ENCODE measurements around the gene OR10G7. TPM values are rescaled to one million over a fixed set of nuclear protein-coding genes. Genes with fewer than 3 reads are reported as not detected.

The OR10G7 gene, protein sequence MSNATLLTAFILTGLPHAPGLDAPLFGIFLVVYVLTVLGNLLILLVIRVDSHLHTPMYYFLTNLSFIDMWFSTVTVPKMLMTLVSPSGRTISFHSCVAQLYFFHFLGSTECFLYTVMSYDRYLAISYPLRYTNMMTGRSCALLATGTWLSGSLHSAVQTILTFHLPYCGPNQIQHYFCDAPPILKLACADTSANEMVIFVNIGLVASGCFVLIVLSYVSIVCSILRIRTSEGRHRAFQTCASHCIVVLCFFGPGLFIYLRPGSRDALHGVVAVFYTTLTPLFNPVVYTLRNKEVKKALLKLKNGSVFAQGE
- not detected for total RNA-seq

DNA sequence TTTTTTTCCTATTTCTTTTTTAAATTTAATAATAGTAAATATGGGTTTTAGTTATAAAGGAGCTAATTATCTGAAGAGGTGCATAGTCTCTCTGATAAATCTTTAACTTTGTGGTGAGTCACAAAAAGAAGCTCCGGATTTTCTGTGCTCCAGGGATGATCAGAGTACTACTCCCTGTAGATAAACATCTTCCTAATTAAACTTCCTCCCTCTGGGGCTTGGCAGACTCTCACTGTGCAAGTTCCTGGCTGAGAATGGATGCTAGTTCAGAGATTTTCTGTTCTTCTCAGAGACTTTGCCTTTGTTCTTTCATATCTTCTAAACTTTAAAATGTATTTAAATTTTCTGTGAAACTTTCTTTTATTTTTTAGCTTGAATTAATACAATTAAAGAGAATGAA, at the start of gene OR10G7:
Gene OR10G7, minus strand, starts transcription at position 72 of the 400 bp plus-strand sequence. CDS start 2,324 bp downstream, outside the sequence.
- ATAC-seq (no peak), DNase-seq (ENCODE audit: low spot score) (no peak)
- intact Hi-C loops (cut with DNase I), result no loop called here

- no peak for ATAC-seq
- DNase-seq (ENCODE audit: low spot score), result no peak
- intact Hi-C loops (cut with DNase I), result no loop called here
These were observed 45.1 kb upstream of the OR10G7 start for GRCh38 chr11:124085997-124086846.

- no peak for DNase-seq (ENCODE audit: low spot score)
- no peak for ATAC-seq
These were observed 44.5 kb upstream of the OR10G7 start for GRCh38 chr11:124085583-124085982.

DNA sequence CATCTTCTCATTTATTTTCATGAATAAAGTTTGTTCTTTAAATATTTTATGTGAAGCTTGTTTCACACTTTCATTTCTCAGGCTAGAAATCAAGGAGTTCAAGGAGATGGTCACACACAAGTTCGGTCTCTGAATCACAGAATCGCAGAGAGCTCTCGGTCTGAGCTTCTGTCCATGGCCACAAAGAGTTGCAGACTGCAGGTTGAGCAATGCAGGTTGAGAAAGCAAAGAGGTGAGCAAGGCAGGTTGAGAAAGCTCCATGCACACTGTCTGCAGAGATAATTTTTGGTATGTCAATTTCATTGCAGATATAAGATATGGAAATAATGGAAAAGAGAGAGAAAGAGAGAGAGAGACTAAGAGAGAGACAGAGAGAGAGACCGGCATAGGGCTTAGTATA, 41.2 kb upstream of the OR10G7 start:
- DNase-seq (ENCODE audit: low spot score) (no peak), ATAC-seq (no peak)
- intact Hi-C loops (cut with DNase I), result no loop called here

More at GRCh38 chr11:124085583-124085982, 44.5 kb upstream of the OR10G7 start:
- intact Hi-C loops (cut with DNase I), result no loop called here

DNA sequence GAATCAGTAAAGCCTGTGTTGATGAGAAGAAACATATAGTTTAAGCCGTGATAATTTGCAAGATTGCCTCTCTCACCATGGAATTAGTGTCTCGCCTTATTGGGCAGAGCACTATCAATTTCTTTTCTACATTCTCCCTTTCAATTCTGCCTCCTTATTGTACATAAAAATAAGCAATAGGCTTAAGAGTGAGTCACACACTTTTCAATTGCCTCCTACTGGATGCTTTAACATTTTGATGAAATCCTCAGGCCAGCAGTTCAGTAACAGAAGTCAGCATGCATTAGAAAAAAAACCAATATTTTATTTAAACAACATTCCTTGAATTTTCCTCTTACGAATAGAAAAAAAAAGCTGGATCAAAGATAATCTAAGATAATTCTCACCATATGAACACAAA, 40.4 kb upstream of the OR10G7 start:
- intact Hi-C loops (cut with DNase I), result no loop called here
- DNase-seq (ENCODE audit: low spot score) (no peak), ATAC-seq (no peak)

DNA sequence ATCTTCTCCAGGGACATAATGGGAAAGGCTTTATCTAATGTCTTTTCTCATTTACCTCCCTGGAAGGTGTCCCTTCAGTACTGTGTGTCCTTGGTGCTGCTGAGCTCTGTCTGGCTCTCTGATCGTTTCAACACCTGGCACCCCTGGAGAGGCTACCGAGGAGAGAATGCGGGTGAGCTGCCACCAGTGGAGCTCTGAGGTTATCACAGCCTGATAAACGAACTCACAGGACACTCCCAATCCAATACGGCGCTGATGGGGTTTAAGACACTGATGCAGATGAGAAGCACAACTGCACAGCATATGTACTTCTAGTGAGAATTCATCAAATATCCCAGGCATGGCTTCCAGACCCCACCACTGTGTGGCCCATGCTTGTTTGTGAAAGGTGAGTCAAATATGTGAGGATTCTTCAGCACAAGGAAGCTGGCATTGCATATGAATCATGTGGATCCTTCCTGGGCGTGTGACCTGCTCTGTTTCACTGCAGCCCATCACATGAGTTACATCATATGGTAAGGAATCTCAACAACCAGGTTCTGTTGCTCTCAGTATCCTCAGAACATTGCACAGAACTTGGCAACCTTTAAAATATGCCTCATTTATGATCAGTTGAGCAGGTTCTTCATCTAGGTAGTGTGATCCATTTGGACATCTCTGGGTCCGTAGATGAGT, 39.3 kb upstream of the OR10G7 start:
- DNase-seq (ENCODE audit: low spot score), result no peak
- intact Hi-C loops (cut with DNase I), result no loop called here
- ATAC-seq, result no peak

DNA sequence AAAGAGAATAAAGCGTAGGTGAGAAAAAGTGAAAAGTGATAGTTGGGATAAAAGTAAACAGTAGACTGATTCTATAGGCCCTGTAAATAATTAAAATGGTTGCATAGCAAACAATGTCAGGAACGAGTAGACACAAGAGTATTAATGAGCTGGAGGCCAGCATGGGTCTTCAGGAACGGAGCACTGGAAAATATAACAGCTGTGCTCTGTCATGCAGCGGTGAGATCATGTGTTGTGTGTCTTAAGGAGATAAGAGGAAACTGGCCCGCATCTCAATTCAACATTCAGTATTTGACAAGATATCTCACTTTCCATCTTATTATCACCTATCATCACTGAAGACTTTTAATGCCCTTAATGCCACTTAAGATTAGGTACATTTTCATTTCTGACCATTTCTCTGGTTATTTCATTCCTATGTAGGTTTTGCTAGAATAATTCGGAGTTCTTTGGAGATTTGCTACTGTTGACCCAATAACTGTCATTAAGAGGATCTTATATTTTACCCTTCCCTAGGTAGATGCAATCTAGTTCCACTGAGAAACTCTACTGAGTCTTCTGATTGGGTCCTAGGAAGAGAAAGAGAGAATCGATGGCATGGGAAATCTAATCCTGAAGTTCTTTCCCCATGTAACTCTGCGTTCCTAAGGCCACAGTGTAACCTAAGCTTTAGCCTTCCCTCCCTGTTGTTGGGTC, 38.7 kb upstream of the OR10G7 start:
- intact Hi-C loops (cut with DNase I), result no loop called here
- DNase-seq (ENCODE audit: low spot score) (no peak), ATAC-seq (no peak)

DNA sequence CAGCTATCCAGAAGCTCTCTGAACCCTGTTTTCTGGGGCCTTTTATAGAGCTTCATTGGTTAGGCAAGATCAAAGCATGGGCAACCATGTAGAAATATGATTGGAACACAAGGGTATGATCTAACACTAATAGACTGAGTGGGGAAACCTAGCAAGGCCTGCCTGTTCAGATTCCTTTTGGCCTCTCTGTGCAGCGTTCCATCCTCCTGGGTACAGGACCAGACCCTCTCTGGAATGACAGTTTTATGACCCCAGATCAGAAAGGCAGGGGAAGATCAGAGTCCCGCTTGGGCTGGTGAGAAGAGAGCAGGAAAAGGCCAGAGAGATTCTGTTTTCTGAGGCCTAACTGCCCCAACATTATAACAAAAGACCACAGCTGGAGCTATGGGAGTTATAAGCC, 37.5 kb upstream of the OR10G7 start:
- no peak for ATAC-seq
- no peak for DNase-seq (ENCODE audit: low spot score)
- intact Hi-C loops (cut with DNase I), result no loop called here

- no peak for DNase-seq (ENCODE audit: low spot score)
- intact Hi-C loops (cut with DNase I), result no loop called here
- ATAC-seq, result no peak
These were observed 36.1 kb upstream of the OR10G7 start for GRCh38 chr11:124077266-124077665.

- intact Hi-C loops (cut with DNase I), result no loop called here
- peak; percentile 58 for DNase-seq (ENCODE audit: low spot score)
- ATAC-seq, result peak; percentile 57
These were observed 34.9 kb upstream of the OR10G7 start for GRCh38 chr11:124075841-124076651.

GRCh38 chr11:124075492-124075840, 34.3 kb upstream of the OR10G7 start:
- DNase-seq (ENCODE audit: low spot score) (no peak), ATAC-seq (peak; percentile 14)
- intact Hi-C loops (cut with DNase I), result no loop called here

- ATAC-seq (no peak), DNase-seq (ENCODE audit: low spot score) (no peak)
- intact Hi-C loops (cut with DNase I), result no loop called here
These were observed 33.4 kb upstream of the OR10G7 start for GRCh38 chr11:124074554-124074953.

GRCh38 chr11:124072147-124072546, 31.0 kb upstream of the OR10G7 start:
- intact Hi-C loops (cut with DNase I), result no loop called here
- DNase-seq (ENCODE audit: low spot score) (no peak), ATAC-seq (no peak)

DNA sequence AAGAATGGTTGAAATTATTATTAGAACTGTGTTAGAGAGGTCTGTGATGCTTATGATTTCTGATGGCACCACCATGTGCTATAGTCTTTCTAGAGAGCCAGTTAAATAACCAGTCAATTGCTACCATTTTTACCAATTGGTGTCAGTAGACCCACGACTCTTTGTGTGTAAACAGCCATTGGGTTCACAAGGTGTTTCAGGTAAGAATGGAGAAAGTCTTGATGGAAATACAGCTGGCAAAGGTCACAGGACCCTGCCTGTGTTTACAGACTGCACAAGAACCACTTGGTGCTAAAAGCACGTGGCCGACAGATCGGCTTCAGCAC, 30.5 kb upstream of the OR10G7 start:
- intact Hi-C loops (cut with DNase I), result no loop called here
- ATAC-seq, result no peak

DNA sequence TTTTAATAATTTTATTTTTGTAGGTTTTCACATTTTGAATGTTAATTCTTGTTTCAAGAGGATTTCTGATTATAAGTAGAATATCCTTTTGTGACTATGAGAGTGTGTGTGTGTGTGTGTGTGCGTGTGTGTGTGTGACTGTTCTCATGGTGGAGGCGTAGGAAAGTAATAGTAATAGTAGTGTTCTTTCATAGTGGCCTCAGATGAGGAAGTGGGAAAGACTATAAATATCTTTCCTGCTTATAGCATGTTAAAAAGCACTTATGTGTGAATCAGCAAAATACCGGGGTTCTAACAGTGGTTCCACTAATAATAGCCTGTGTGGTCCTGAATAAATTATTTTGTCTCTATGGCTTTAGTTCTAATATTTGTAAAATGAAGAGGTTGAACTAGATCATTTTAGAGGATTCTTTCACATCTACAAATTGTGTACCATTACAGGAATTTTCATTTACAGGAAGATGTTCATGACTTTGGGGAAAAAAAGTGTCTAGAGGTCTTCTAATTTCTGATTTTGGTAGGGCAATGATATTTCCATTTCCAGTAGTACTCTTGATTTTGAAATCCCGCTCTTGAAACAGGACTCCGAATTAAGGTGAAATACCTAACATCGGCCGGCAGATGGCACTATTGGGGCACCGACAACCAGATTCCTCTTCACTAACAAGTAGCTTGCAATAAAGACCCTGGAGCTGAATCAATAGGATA, 29.9 kb upstream of the OR10G7 start:
- DNase-seq (ENCODE audit: low spot score) (peak; percentile 77), ATAC-seq (peak; percentile 67)
- intact Hi-C loops (cut with DNase I), result no loop called here

More for the DNA sequence above, 30.5 kb upstream of the OR10G7 start:
- DNase-seq (ENCODE audit: low spot score), result no peak

DNA sequence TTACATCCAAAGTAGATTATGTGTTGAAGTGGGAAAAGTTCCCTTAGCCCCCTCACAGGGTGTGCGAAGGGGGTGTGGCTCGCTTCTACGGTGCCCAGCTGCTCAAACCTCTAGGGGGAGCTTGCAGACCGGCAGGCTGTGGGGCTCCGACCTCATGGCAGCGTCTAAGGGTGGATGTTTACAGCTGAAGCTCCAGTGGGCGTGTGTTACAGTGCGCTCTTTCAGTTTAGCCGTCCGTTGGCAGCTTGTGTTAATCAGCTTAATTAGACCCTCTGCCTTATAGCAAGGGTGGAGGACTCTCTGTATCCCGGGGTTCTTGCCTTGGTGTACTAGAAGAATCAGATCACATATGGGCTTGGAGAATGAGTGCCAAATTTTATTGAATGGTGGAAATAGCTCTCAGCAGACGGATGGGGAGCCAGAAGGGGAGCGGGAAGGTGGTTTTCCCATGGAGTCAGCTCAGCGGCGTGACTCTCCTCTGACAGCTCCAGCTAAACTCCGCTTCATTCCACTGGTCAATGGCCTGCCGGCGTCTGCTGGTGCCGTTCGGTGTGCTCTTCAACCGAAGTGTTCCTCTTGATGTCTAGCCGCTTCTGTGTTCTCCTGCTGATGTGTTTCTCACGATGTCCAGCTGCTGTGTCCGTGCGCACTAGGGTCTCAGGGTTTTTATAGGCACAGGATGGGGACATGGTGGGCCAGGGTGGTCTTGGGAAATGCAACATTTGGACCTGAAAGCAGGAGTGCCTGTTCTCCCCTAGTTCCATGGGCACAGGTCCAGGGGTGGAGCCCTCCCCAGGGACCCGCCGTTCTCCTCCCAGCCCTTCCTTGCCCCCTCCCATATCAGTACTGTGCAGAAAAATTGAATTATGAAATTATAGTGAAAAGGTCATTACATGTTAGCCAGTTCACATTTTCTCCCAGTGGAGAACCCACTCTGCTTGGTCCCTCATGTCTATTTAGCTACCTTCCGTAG, 28.6 kb upstream of the OR10G7 start:
- DNase-seq (ENCODE audit: low spot score), result peak; percentile 67
- peak; percentile 65 for ATAC-seq
- intact Hi-C loops (cut with DNase I), result no loop called here

DNA sequence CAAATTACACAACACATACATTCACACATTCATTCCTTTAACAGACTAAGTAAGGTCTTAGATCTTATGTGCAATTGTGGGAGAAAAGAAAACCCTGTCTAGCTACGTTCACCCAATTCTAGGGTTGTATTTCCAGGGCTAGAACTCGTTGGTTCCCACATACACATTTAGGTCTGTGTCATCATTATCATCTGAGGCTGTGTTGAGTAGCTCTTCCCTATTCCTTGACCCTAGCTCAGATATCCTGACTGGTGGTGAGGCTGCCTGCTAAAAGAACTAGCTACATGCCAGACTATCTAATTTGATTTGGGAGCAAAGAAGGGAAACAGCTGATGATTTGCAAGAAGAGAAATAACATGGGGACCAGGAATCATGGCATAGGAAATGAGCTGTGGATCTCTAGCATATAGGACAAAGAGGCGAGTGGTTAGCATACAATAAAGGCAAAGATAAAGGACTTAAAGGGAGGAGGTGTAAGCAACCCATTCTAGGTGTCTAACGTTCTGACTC, 27.5 kb upstream of the OR10G7 start:
- intact Hi-C loops (cut with DNase I), result no loop called here
- no peak for ATAC-seq
- DNase-seq (ENCODE audit: low spot score), result no peak
